Medulla oblongata (tissue), 1 donor: Measurements from ENCODE around the gene ESR2.

ENCODE experiments used
- DNase-seq: peaks from one replicate; pipeline ENCODE4 v3.0.0-alpha.2; 2015; ENCODE audit errors: extremely low spot score

The ESR2 gene

DNA sequence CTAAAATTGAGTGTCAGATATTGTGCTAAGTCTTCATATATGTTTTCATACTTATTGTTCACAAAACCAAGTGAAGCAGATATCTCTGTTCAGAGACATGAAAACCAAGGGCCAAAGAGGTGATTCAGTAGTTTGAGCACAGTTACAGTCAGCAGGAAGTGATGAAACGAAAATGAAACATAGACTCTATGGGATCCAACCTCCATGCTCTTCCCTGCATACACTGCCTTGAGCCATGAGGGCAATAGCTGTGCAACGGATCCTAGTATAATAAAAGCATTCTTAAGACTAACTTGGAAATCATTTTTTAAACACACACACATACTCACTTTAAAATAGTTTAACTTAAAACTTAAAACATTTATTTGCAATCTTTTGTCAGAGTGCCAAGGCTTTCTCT, 27.9 kb downstream of the ESR2 start:
- DNase-seq = no peak

DNA sequence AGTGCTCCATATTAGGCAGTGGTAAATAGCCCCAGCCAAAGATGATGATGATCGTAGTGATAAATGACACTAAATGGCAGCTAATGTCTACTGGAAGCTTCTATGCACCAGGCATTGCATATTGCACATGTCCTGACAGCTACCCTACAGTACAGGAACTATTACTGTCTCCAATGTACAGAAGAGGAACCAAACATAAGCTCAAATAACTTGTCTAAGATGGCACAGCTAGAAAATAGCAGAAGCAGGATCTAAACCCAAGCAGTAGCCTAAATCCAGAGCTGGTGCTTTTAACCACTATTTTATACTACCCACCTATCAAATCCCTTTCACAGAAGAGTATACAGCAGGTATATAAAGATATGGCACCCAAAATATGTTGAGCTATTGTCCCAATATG, 28.9 kb downstream of the ESR2 start:
- DNase-seq = no peak

DNA sequence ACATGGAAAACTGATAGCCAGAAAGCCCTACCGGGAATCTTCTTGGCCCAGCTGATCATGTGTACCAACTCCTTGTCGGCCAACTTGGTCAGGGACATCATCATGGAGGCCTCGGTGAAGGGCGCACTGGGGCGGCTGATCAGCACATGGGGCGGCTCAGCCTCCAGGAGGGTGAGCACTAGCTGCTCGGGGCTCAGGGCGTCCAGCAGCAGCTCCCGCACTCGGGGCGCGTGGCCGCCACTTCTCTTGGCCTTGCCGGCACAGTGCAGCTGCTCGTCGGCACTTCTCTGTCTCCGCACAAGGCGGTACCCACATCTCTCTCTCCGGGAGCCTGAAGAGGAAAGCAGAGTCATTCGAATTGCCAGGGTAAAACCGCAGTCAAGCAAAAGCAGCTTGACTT, 33.8 kb downstream of the ESR2 start:
- DNase-seq = no peak

DNA sequence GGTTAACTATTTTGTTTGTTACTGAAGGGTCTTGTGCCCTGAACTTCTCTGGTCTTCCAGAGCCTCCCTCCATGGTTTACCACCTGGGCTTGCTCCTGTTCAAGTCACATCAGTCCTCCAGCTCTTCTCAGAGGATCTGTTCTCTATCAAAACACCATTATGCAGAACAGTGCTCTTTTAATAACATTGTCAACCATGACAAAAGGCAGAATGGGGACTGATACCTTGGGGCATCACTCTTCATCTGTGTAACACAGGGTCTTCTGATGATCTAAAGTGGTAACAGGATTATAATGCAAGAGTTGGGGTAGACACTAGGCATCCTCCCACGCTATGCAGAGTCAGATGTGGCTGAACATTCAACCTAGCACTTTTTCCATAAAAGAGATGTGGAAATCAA, 38.4 kb downstream of the ESR2 start:
- DNase-seq = no peak

DNA sequence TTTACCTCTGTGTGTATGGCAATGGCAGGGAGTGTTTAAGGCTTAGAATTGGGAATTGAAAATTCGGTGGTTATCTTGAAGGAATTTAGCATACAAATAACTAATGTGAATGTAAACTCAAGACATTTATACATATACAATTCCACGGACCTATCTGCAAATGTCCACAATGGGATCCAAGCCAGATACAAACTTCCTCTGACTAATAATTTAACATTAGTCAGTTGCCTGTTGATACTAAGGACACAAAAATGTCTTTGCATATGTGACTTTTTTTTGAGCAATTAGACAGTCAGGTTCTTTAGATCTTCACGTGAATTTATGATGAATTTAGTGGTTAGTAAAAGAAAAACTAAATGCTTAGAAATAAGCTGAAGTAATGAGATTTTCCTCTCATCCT, 40.5 kb downstream of the ESR2 start:
- DNase-seq = no peak

DNA sequence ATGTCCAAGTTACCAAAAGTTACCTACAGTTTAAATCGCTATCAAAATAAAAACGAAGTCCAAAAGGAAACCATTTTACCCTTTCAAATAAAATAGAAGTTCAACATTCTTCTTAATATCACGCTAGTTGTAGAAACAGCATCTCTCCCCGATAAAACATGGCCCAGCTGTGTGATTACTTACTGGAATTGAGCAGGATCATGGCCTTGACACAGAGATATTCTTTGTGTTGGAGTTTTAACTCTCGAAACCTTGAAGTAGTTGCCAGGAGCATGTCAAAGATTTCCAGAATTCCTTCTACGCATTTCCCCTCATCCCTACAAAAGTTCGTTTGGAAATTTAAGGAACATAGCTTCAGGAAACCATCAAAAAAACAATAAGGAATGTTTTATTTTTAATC, 44.8 kb downstream of the ESR2 start:
- no peak for DNase-seq

- no peak for DNase-seq
These were observed 45.5 kb downstream of the ESR2 start for GRCh38 chr14:64248689-64249088.

- no peak for DNase-seq
These were observed 47.0 kb downstream of the ESR2 start for GRCh38 chr14:64247195-64247594.

DNA sequence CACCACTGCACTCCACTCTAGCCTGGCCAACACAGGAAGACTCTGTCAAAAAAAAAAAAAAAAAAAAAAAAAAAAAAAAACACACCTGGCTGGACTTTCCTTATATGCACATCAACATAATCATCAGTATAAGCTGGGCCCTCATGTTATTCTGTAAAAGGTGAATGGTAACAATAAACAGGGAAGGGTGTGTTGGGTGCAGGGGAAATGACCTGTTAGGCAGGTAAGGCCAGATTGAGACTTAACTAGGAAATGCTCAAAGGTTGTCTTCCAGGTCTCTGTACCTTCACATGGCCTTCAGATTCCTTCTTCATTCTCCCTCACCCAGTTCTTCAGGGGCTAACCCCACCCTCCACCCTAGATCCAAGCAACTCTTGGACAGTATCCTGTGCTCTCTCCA, 47.5 kb downstream of the ESR2 start:
- no peak for DNase-seq

GRCh38 chr14:64245491-64245890, 48.7 kb downstream of the ESR2 start:
- no peak for DNase-seq

GRCh38 chr14:64244279-64244678, 49.9 kb downstream of the ESR2 start:
- peak; percentile 37 for DNase-seq

DNA sequence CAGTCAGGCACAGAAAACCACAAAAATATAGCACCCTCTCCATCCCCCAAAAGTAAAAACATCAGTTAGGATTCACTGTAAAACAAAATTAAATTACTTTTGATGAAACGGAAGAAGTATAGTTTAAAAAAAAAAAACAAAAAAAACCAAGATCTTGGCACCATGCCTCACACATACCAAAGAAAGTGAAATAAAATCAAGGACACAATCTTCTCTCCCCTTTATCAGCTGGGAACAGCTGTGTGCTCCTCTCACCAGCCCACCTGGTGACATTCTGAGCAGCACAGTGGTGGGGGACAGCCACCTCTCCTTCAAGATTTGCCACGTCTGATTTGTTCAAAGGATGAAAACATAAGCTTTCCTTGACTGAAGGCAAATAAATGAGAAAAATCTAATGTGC, 55.5 kb downstream of the ESR2 start:
- no peak for DNase-seq

GRCh38 chr14:64238049-64238448, 56.1 kb downstream of the ESR2 start:
- DNase-seq = no peak

DNA sequence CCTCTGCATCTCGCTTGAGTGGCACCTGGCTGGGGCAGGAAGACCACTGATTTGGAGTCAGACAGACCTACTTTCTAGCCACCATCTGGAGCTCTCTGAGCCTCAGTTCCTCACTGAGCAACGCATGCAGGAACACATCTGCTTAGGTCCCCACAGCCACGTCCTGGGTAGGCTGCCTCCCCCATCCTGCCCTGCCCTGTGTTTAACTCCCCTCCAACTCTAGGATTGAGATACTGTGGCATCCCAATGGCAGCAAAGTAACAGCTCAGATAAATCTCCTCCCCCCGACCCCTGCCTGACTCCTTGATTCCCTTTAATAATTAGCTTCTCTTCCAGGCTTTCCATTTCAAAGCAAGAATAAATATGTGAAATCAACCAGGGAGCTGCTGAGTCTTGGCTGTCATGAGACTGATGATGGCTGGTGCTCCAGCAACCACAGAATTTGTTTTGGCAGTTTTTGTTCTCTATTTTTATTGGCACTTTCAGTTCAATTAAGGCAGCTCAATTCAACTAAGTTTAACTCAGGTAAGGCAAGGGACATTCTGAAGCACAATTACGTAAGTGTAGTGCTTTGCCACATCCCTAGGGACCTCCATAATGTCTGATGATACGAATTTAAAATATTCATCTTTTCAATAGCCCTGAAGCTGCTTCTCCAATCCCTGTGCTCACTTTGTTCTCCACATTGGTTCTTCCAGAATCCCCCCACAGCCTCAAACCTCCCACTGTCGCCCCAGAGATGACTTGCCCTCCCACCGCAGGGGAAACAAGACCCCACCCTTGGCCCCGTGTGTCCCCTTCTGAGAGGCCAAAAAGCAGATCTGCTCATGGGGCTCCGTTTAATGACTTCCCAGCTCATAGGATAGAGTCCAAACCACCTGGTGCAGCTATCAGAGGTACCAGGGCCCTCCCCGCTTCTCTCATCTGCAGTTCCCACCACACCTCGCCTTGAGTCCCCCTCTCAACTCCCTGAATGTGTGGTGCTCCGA, 58.2 kb downstream of the ESR2 start:
- no peak for DNase-seq

DNA sequence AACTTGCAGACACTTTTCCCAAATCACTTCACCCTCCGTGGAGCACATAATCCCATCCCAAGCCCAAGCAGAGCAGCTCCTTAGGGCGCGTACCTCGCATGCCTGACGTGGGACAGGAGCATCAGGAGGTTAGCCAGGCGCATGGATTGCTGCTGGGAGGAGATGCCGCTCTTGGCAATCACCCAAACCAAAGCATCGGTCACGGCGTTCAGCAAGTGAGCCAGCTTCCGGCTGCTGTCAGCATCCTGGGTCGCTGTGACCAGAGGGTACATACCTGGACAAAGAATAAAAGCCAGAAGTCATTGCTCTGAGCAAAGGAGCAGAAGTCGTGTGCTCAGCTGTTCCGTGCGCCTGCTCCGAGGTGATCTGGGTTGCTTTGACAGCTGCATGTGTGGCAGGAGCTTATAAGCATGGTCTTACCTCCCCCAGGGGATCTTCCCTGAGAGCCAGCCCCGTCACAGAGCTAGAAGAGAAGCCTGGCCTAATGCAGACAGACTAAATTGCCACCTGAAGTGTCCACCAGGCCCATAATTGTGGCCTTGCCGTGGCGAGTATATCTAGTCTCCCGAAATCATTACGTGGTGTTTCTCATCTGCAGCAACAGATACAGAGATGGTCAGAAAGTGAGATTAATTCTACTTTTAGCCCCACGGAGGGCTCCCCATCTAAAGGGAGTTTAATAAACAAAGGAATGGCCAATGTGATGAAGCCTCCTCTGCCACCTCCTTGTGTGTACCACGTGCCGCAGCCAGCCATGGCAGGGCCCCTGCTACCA, 59.1 kb downstream of the ESR2 start:
- DNase-seq = no peak

DNA sequence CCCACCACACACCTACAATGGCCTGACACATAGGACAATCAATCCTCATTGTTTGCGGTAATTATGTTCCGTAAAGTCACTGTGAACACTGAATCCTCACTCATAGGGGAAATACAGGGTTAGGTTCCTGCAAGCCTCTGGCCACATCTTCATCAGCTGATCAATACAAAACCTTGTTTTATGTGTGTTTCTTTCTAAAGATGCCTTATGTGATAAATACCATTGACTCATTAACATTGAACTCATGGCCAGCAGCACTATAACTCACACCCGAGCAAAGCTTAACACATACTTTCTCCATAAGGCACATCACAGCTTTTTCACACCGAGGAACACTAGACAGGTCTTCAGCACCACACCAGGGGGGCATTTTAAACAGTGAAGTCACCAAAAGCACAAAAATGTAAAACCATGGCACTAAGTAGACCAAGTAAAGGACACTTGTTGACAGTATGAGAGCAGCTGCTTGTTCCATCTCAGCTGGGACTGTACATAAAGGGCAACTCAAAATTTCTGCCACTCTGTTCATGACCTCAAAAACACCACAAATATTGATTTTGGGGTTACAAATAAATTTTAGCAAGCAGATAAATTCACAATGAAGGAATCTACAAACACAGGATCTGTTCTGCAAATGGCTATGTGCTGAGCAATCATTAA, 60.5 kb downstream of the ESR2 start:
- DNase-seq = no peak

- DNase-seq = no peak
These were observed 61.2 kb downstream of the ESR2 start for GRCh38 chr14:64232944-64233343.

GRCh38 chr14:64232095-64232838, 61.9 kb downstream of the ESR2 start:
- DNase-seq = no peak

GRCh38 chr14:64229489-64229888, 64.7 kb downstream of the ESR2 start:
- no peak for DNase-seq

DNA sequence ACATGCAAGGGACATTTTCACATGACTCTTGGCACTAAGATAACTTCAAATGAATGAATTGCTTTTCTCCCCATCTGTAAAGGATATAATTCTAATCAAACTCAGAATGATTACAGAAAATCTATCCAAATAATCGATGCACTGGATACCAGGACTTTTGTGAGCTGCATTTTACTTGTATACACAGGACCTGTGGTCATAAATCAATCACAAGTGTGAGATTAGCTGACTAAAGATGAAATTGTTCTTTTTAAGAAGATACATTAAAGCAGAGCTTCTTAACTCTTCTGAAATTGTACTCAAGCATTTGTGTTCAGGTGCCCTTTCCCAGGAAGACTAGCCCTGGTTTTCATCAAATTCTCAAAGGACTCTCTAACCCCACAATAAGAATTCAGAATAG, 66.3 kb downstream of the ESR2 start:
- DNase-seq = no peak

- no peak for DNase-seq
These were observed 68.9 kb downstream of the ESR2 start for GRCh38 chr14:64225151-64225757.
